HepG2 (cell line): ENCODE data around the gene ABHD15. TPM values are rescaled to one million over a fixed set of nuclear protein-coding genes. Genes with fewer than 3 reads are reported as not detected.
A peak's percentile ranks its signal among the peaks of the same experiment; 100 is the strongest.

Source experiments
- DR1 ChIP-seq: sonication (generic); formaldehyde crosslinking; IDR thresholded peaks from 2 replicates; pipeline ENCODE4 v1.8.0; 2021; ENCODE audit warnings: mild to moderate bottlenecking, missing genetic modification reagents, inconsistent platforms
- HNRNPH1 ChIP-seq: fragments of 200-400 bp; formaldehyde crosslinking; optimal IDR thresholded peaks from 2 replicates; pipeline ENCODE3; 2017; ENCODE audit warnings: mild to moderate bottlenecking, low read depth, low read length
- KLF6 ChIP-seq: IDR thresholded peaks from 2 replicates; pipeline ENCODE4 v1.8.0; 2016; ENCODE audit warnings: missing biosample characterization, missing genetic modification reagents
- TFE3 ChIP-seq: IDR thresholded peaks from 2 replicates; pipeline ENCODE4 v1.6.1; 2016
- polyA plus RNA-seq, 8 experiments: library from polyadenylated mRNA; depleted of rRNA in 3 of 8; stranded (reverse) in 7 of 8; unstranded in 1 of 8; fragments of >200 nt; fragmentation: Illumina TruSeq in 4 of 8; extraction: Trizol in 4 of 8; gene quantifications; 2 replicates each; pipeline versions ENCODE4 v1.2.1 to v1.2.3, GENCODE V29; 2011 to 2016; ENCODE audit warnings: low read depth in 4 of 8, missing spikeins in 1 of 8, mixed read lengths in 1 of 8; ENCODE audit not compliant: insufficient read depth in 1 of 8
- total RNA-seq, 5 experiments: library from RNA; depleted of rRNA; stranded (reverse); fragments of >200 nt; fragmentation: Illumina TruSeq; extraction: Trizol; gene quantifications; 2 replicates each; pipeline ENCODE4 v1.2.3, GENCODE V29; 2016; ENCODE audit warnings: low read depth in 1 of 5
- TF ChIP-seq, protein P1 (sequence below): sonication (generic); formaldehyde crosslinking; IDR thresholded peaks from 2 replicates; pipeline ENCODE4 v1.5.1; 2020; ENCODE audit warnings: mild to moderate bottlenecking, missing genetic modification reagents

The ABHD15 gene
- total and polyA plus RNA-seq, 2 of the 13 experiments (the other 11 are each of a cell fraction or from before 2014, with no cell fraction given): 2.4 to 7.7 TPM

DNA sequence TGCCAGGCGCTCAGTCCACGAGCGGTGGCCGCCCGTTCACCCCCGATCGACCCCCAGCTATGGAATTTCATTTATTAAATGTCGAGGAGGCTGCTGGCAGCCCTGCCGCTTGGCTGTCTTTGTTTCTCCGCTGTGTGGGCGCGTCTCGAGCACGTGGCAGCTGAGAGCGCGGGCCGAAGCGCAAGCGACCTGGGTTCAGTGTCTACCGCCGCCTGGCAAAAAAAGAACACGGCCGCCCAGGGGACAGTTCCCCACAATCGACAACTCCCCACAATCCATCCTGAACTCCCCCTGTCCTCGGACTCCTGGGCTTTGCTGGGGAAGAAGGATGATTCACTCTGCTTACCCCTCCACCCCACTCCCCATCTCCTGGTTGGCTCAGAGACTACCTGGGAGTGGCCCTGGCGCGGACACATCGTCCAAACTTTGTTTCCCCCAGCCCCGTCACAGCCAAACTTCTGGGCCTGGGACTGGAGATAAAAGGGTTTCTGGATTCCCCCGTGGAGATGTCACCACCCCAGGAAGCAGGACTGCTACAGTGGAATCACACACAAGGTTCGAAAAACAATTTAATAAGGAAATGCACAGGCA lies 24.4 kb upstream of the ABHD15 start (continued):
- TF ChIP-seq KLF6 (CRISPR knock-in tag) (peak; percentile 63; the same call in 1 of the 2 replicates), DR1 (CRISPR knock-in tag) (no peak), HNRNPH1 (no peak), TFE3 (CRISPR knock-in tag) (0 out of 2 replicates have a peak, but pooled peaks have one; percentile 36)
- TF ChIP-seq, protein P1, sequence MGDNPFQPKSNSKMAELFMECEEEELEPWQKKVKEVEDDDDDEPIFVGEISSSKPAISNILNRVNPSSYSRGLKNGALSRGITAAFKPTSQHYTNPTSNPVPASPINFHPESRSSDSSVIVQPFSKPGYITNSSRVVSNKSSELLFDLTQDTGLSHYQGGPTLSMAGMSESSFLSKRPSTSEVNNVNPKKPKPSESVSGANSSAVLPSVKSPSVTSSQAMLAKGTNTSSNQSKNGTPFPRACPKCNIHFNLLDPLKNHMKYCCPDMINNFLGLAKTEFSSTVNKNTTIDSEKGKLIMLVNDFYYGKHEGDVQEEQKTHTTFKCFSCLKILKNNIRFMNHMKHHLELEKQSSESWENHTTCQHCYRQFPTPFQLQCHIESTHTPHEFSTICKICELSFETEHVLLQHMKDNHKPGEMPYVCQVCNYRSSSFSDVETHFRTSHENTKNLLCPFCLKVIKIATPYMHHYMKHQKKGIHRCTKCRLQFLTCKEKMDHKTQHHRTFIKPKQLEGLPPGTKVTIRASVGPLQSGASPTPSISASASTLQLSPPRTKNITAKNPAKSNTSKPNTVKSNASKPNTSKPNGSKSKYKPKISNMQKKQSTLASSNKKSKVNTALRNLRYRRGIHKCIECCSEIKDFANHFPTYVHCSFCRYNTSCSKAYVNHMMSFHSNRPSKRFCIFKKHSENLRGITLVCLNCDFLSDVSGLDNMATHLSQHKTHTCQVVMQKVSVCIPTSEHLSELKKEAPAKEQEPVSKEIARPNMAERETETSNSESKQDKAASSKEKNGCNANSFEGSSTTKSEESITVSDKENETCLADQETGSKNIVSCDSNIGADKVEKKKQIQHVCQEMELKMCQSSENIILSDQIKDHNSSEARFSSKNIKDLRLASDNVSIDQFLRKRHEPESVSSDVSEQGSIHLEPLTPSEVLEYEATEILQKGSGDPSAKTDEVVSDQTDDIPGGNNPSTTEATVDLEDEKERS (CRISPR knock-in tag): 0 out of 2 replicates have a peak, but pooled peaks have one; percentile 24
